Liver (tissue), 9 donors: ENCODE measurements around the gene ARHGAP29. TPM values are rescaled to one million over a fixed set of nuclear protein-coding genes. Genes with fewer than 3 reads are reported as not detected.

Experiments
- DNase-seq: peaks from one replicate; pipeline ENCODE4 v3.0.0-alpha.2; 2017; ENCODE audit warnings: low spot score
- H3K27ac ChIP-seq, 2 donors: one replicate each; pipeline ENCODE4 v1.7.0; 2013; ENCODE audit warnings: inconsistent platforms in 2 of 2, low read length in 2 of 2, control low read depth in 1 of 2, low read depth in 1 of 2, mild to moderate bottlenecking in 1 of 2
- H3K27me3 ChIP-seq, 4 donors: one replicate each; pipeline versions ENCODE4 v1.6.1 to v1.7.0; 2013; ENCODE audit warnings: low read length in 3 of 4, inconsistent platforms in 1 of 4, mild to moderate bottlenecking in 1 of 4, moderate library complexity in 1 of 4; ENCODE audit not compliant: control insufficient read depth in 4 of 4, insufficient read depth in 4 of 4
- H3K36me3 ChIP-seq, 4 donors: one replicate each; pipeline versions ENCODE4 v1.6.1 to v1.7.0; 2013; ENCODE audit warnings: low read length in 3 of 4, mild to moderate bottlenecking in 3 of 4, low read depth in 1 of 4, moderate library complexity in 1 of 4; ENCODE audit not compliant: control insufficient read depth in 4 of 4, insufficient read depth in 3 of 4
- H3K4me1 ChIP-seq, 4 donors: one replicate each; pipeline versions ENCODE4 v1.6.1 to v1.7.0; 2013; ENCODE audit warnings: low read length in 3 of 4, mild to moderate bottlenecking in 3 of 4, moderate library complexity in 1 of 4; ENCODE audit not compliant: control insufficient read depth in 4 of 4, insufficient read depth in 4 of 4
- H3K4me3 ChIP-seq, 3 donors: one replicate each; pipeline versions ENCODE4 v1.6.1 to v1.7.0; 2013; ENCODE audit warnings: low read length in 3 of 3, control low read depth in 1 of 3, low read depth in 1 of 3, mild to moderate bottlenecking in 1 of 3
- H3K9ac ChIP-seq, 2 donors: one replicate each; pipeline ENCODE4 v1.7.0; 2013; ENCODE audit warnings: low read length in 2 of 2, mild to moderate bottlenecking in 2 of 2, moderate library complexity in 2 of 2, control low read depth in 1 of 2, low read depth in 1 of 2
- H3K9me3 ChIP-seq, 4 donors: one replicate each; pipeline versions ENCODE4 v1.6.1 to v1.7.0; 2013; ENCODE audit warnings: low read length in 3 of 4; ENCODE audit not compliant: control insufficient read depth in 4 of 4
- ATF3 ChIP-seq: IDR thresholded peaks from 2 replicates; pipeline ENCODE4 v1.6.1; 2016; ENCODE audit warnings: antibody characterized with exemption
- CTCF ChIP-seq: fragments of 150-350 bp; IDR thresholded peaks from 2 replicates; pipeline ENCODE4 v1.5.1; 2017; ENCODE audit warnings: improper control_type of control experiment, low read depth, low read length; ENCODE audit not compliant: missing input control
- EGR1 ChIP-seq, 2 donors: IDR thresholded peaks; 2 replicates each; pipeline ENCODE4 v1.6.1; 2016 to 2018; ENCODE audit warnings: antibody characterized with exemption in 2 of 2, low read depth in 2 of 2
- GABPA ChIP-seq, 2 donors: IDR thresholded peaks in 1 of 2; conservative IDR thresholded peaks in 1 of 2; 2 replicates each; pipeline ENCODE4 v1.6.1; 2016; ENCODE audit warnings: antibody characterized with exemption in 2 of 2, mild to moderate bottlenecking in 1 of 2, moderate library complexity in 1 of 2
- HNF4G ChIP-seq: IDR thresholded peaks from 2 replicates; pipeline ENCODE4 v1.6.1; 2016; ENCODE audit warnings: antibody characterized with exemption
- JUND ChIP-seq, 2 donors: IDR thresholded peaks; 2 replicates each; pipeline ENCODE4 v1.6.1; 2016; ENCODE audit warnings: antibody characterized with exemption in 2 of 2
- MAX ChIP-seq: IDR thresholded peaks from 2 replicates; pipeline ENCODE4 v1.6.1; 2016; ENCODE audit warnings: antibody characterized with exemption
- NR2F2 ChIP-seq: IDR thresholded peaks from 2 replicates; pipeline ENCODE4 v1.6.1; 2016; ENCODE audit warnings: antibody characterized with exemption
- RAD21 ChIP-seq, 2 donors: IDR thresholded peaks; 2 replicates each; pipeline ENCODE4 v1.6.1; 2016; ENCODE audit warnings: antibody characterized with exemption in 2 of 2, mild to moderate bottlenecking in 2 of 2
- REST ChIP-seq: IDR thresholded peaks from 2 replicates; pipeline ENCODE4 v1.6.1; 2016; ENCODE audit warnings: antibody characterized with exemption, mild to moderate bottlenecking
- SP1 ChIP-seq: IDR thresholded peaks from 2 replicates; pipeline ENCODE4 v1.6.1; 2018; ENCODE audit warnings: antibody characterized with exemption, mild to moderate bottlenecking
- TAF1 ChIP-seq: conservative IDR thresholded peaks from 2 replicates; pipeline ENCODE4 v1.6.1; 2016; ENCODE audit warnings: antibody characterized with exemption, mild to moderate bottlenecking
- YY1 ChIP-seq: IDR thresholded peaks from 2 replicates; pipeline ENCODE4 v1.6.1; 2016; ENCODE audit warnings: antibody characterized with exemption, mild to moderate bottlenecking
- ZBTB33 ChIP-seq: IDR thresholded peaks from 2 replicates; pipeline ENCODE4 v1.6.1; 2016; ENCODE audit warnings: antibody characterized with exemption
- WGBS: extraction: QIAGEN DNeasy Blood & Tissue Kit; methylation state at CpG from one replicate; pipeline ENCODE4 v1.1.7; 2013; 5-methylcytosine and 5-hydroxymethylcytosine counted together
- polyA plus RNA-seq, 2 donors: library from polyadenylated mRNA; stranded (reverse) in 1 of 2; unstranded in 1 of 2; fragments of 200-250 nt in 1 of 2; fragments of >200 nt in 1 of 2; fragmentation: Nextera tagmentation in 1 of 2; extraction: Ambion mirVana in 1 of 2; gene quantifications; one replicate each; pipeline versions ENCODE4 v1.2.1 to v1.2.3, GENCODE V29; 2013 to 2015
- total RNA-seq, 2 donors: library from RNA; depleted of rRNA; stranded (reverse); fragments of >200 nt; gene quantifications; one replicate each; pipeline ENCODE4 v1.2.3, GENCODE V29; 2014
- donor health status: healthy.
- donor health status: healthy.
- donor health status: healthy.
- donor health status: healthy.
- donor health status: healthy.

ARHGAP29 gene
- total and polyA plus RNA-seq, 4 donors = 8.3 to 27.7 (median 13.2) TPM

- no peak overlapping the region for H3K4me3 ChIP-seq
- no peak for DNase-seq
- H3K36me3 ChIP-seq = no peaks in the 10 kb centered on the region
- H3K4me1 ChIP-seq = no peaks in the 10 kb centered on the region
- TF ChIP-seq MAX = no peak
- no peak for TF ChIP-seq TAF1
- TF ChIP-seq NR2F2 = no peak
- TF ChIP-seq HNF4G = no peak
- TF ChIP-seq CTCF = no peak
- 98% methylated on average over 2 of the region's 2 CpGs for WGBS
- no peak overlapping the region for H3K27ac ChIP-seq
- H3K9me3 ChIP-seq = no peaks in the 10 kb centered on the region
- H3K9ac ChIP-seq = no peak overlapping the region
- no peaks in the 10 kb centered on the region for H3K27me3 ChIP-seq
Measured at GRCh38 chr1:94270801-94271203, 33.4 kb upstream of the ARHGAP29 start.

- Histone ChIP-seq H3K36me3 (no peaks in the 10 kb centered on the region), H3K27me3 (no peaks in the 10 kb centered on the region), H3K4me3 (no peak overlapping the region), H3K9me3 (no peaks in the 10 kb centered on the region), H3K9ac (no peak overlapping the region), H3K27ac (no peak overlapping the region), H3K4me1 (no peaks in the 10 kb centered on the region)
- no peak for DNase-seq
- 91% methylated on average over 2 of the region's 2 CpGs for WGBS
- no peak for TF ChIP-seq MAX
- TF ChIP-seq EGR1 (IDR thresholded peaks at IDR 0.05; ENCODE audit: low read depth in 2 of 2) = no peak
- no peak for TF ChIP-seq YY1
- no peak for TF ChIP-seq SP1
- TF ChIP-seq GABPA (IDR thresholded peaks at IDR 0.05 in 1 of 2, conservative IDR thresholded peaks at IDR 0.05 in 1 of 2) = no peak
- TF ChIP-seq JUND (IDR thresholded peaks at IDR 0.05) = no peak
- TF ChIP-seq ZBTB33 = no peak
- no peak for TF ChIP-seq ATF3
- no peak for TF ChIP-seq RAD21 (IDR thresholded peaks at IDR 0.05)
- TF ChIP-seq REST = no peak
Measured at GRCh38 chr1:94269921-94270320, 32.5 kb upstream of the ARHGAP29 start.
